Left ventricle myocardium inferior (tissue), 1 donor: ENCODE data around the gene LCK. TPM values are rescaled to one million over a fixed set of nuclear protein-coding genes. Genes with fewer than 3 reads are reported as not detected.

Experiments used
- DNase-seq: peaks from one replicate; pipeline ENCODE4 v3.0.0-alpha.2; 2020
- H3K27ac ChIP-seq: fragments of 200-600 bp; replicated peaks from 2 replicates; pipeline ENCODE4 v1.8.0; 2021
- H3K27me3 ChIP-seq: fragments of 200-600 bp; 2 replicates; pipeline ENCODE4 v1.8.0; 2021; ENCODE audit warnings: low read depth
- H3K36me3 ChIP-seq: fragments of 200-600 bp; 2 replicates; pipeline ENCODE4 v1.8.0; 2021
- H3K4me1 ChIP-seq: fragments of 200-600 bp; 2 replicates; pipeline ENCODE4 v1.8.0; 2021
- H3K4me3 ChIP-seq: fragments of 200-600 bp; 2 replicates; pipeline ENCODE4 v1.8.0; 2021; ENCODE audit warnings: mild to moderate bottlenecking, moderate library complexity
- H3K9me3 ChIP-seq: fragments of 200-600 bp; replicated peaks from 2 replicates; pipeline ENCODE4 v1.8.0; 2021
- intact Hi-C: fragments of 100-400 bp; cut with micrococcal nuclease; formaldehyde crosslinking; loops from one replicate; pipeline ENCODE4 v1.11.0; 2022
- total RNA-seq: library from RNA; stranded (reverse); fragmentation: NEBNext Ultra II Directional; extraction: Animal tissue kit (Norgen Biotek cat#: 25700); gene quantifications from one replicate; pipeline ENCODE4 v1.2.1, GENCODE V29; 2021
- TF ChIP-seq, protein P1 (sequence below): fragments of 200-600 bp; IDR thresholded peaks from 2 replicates; pipeline ENCODE4 v1.8.0; 2021; ENCODE audit warnings: antibody characterized with exemption, mild to moderate bottlenecking, borderline replicate concordance
- donor health status: DM: no; HTN: yes; CAD: no; lungs with severe emphysema.

LCK gene
- total RNA-seq, 1 donor from 2014 or later, result 0.63 TPM

DNA sequence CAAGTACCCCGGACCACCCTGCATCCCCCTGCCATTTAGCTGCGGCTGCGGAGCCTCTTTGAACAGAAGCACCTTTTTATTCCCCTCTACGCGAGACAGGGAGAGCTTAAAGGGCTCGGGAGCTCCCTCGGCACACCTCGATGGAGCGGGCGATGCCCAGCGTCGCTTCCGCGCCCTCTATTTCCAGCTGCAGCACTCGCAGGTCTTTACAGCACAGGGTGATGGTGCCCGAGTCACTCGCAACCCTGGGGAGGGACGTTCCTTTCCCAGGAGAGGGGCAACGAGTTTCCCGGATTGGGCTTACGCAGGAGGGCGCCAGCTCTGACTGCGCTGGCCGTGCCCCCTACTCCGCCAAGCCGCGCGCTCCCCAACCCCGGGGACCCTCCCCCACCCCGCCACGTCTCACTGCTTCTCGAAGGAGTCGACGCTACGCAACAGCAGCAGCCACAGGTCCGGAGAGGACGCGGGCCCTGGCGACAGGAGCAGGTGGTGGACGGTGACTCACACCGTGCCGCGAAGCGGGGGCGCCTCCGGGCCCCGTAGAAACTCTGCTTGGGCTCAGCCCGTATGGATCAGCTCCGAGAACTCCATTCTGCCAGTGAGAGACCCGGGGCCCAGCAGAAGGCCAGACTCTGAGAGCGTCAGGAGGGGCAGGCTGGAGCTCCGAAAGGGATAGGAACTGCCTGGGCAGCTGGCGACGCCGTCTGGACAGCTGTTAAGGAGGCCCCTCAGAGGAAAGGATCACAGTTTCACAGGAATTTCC is 9.9 kb upstream of the LCK start:
- peak; percentile 65 for DNase-seq
- intact Hi-C loops, result no loop called here
- H3K27ac ChIP-seq, result peak overlapping the region; percentile 89
- TF ChIP-seq, protein P1, sequence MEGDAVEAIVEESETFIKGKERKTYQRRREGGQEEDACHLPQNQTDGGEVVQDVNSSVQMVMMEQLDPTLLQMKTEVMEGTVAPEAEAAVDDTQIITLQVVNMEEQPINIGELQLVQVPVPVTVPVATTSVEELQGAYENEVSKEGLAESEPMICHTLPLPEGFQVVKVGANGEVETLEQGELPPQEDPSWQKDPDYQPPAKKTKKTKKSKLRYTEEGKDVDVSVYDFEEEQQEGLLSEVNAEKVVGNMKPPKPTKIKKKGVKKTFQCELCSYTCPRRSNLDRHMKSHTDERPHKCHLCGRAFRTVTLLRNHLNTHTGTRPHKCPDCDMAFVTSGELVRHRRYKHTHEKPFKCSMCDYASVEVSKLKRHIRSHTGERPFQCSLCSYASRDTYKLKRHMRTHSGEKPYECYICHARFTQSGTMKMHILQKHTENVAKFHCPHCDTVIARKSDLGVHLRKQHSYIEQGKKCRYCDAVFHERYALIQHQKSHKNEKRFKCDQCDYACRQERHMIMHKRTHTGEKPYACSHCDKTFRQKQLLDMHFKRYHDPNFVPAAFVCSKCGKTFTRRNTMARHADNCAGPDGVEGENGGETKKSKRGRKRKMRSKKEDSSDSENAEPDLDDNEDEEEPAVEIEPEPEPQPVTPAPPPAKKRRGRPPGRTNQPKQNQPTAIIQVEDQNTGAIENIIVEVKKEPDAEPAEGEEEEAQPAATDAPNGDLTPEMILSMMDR, result no peak
- peak overlapping the region; percentile 79 for H3K4me3 ChIP-seq
- H3K36me3 ChIP-seq, result no peaks in the 10 kb centered on the region
- H3K27me3 ChIP-seq, result no peaks in the 10 kb centered on the region
- peaks cover 51% of the 10 kb centered on the region for H3K4me1 ChIP-seq
- H3K9me3 ChIP-seq, result no peaks in the 10 kb centered on the region

DNA sequence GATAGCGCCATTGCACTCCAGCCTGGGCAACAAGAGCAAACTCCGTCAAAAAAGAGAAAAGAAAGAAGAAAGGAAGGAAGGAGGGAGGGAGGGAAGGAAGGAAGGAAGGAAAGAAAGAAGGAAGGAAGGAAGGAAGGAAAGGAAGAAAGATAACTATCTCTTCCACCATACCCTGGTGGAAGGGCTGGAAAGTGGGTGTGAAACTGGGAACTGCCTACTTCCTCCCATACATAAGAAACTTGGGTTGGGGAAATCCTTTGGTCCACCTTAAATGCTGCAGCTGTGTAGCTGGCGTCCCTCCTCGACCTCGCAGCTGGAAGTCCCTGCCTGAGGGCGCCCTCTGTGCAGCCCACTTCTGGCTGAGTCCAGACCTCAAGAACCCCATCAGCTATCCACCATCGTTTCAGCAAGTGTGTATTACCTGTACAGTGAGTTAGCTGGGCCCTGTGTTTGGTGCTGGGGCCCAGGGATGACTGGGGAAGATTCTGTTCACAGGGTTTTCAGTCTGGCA is 8.7 kb upstream of the LCK start:
- H3K4me1 ChIP-seq, result peaks cover 64% of the 10 kb centered on the region
- H3K4me3 ChIP-seq, result peak overlapping the region; percentile 79
- no peaks in the 10 kb centered on the region for H3K36me3 ChIP-seq
- peak overlapping the region; percentile 89 for H3K27ac ChIP-seq
- H3K27me3 ChIP-seq, result no peaks in the 10 kb centered on the region
- TF ChIP-seq, protein P1, result no peak
- intact Hi-C loops, result no loop called here
- H3K9me3 ChIP-seq, result no peaks in the 10 kb centered on the region
- DNase-seq, result peak; percentile 59

DNA sequence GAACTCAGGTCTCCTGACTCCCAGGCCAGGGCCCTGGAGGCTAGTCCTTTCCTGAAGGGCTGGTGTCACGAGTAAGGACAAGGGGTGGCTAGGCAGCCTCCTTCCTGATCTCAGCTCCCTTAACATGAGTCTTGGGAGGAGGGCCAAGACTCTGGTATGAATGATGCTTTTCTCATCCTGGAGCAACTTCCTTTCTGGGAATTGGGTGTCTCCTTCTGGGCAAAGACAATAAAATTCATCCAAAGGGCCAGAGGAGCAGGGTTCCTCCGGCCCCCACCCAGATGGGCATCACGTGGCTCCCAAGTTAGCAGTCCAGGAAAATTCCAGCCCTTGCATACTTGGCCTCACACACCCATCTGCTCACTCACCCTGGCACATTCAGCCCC is 4.2 kb upstream of the LCK start, which contains the start of gene FAM167B:
FAM167B (plus strand) TSS at position 335 of the 386 bp plus-strand sequence. CDS start 200 bp downstream, outside the sequence.
- H3K4me1 ChIP-seq, result peaks cover 84% of the 10 kb centered on the region
- no peaks in the 10 kb centered on the region for H3K36me3 ChIP-seq
- peak within 1 kb of the TSS; percentile 42 for H3K4me3 ChIP-seq
- peak; percentile 41 for DNase-seq
- TF ChIP-seq, protein P1, result no peak
- H3K27ac ChIP-seq, result peak within 1 kb of the TSS; percentile 88
- H3K27me3 ChIP-seq, result no peaks in the 10 kb centered on the region
- intact Hi-C loops, result no loop called here
- no peaks in the 10 kb centered on the region for H3K9me3 ChIP-seq

DNA sequence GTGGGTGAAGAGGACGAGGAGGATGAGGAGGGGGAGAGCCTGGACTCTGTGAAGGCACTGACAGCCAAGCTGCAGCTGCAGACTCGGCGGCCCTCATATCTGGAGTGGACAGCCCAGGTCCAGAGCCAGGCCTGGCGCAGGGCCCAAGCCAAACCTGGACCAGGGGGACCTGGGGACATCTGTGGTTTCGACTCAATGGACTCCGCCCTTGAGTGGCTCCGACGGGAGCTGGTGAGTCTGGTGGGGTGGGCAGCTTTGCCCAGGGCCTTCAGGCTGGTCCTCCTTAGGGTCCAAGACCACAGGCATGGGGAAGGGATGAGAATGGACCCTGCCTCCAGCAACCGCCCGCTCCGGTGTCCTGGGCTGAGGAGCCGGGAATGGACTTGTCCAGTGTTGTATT is 3.6 kb upstream of the LCK start:
- Histone ChIP-seq H3K4me1 (peaks cover 84% of the 10 kb centered on the region), H3K36me3 (no peaks in the 10 kb centered on the region), H3K27ac (peak overlapping the region; percentile 88), H3K4me3 (peak overlapping the region; percentile 42), H3K9me3 (no peaks in the 10 kb centered on the region), H3K27me3 (no peaks in the 10 kb centered on the region)
- DNase-seq, result peak; percentile 23
- intact Hi-C loops, result no loop called here
- TF ChIP-seq, protein P1, result no peak

DNA sequence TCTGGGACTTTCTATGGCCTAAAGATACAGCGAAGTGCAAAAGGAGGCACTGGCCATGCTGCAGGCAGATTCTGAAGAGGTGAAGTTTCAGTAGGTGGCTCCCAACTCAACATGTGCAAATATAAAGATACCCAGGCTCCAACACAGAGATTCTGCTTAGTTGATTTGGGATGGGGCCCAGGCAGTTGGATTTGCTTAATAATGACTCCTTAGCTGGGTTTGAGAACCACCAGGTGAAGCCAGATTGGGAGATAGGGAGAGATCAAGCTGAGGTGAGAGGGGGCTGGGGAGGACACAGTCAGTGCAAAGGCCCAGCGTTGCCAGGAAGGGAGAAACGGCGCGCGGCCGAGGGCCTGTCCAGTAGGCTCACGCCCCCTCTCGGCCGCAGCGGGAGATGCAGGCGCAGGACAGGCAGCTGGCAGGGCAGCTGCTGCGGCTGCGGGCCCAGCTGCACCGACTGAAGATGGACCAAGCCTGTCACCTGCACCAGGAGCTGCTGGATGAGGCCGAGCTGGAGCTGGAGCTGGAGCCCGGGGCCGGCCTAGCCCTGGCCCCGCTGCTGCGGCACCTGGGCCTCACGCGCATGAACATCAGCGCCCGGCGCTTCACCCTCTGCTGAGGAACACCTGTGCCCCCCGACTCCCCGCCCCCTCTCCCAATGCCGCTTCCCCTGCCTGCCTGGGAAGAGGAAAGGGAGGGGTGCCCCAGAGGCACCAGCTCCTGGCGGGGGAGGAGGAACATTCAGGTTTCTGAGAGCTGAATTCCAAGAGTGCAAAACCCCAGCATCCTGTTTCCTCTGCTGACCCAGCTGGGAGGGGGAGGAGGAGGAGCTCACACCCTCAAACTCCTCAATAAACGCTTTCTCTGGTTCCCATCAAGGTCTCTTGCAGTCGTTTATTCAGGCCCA is 2.8 kb upstream of the LCK start:
- no peaks in the 10 kb centered on the region for H3K27me3 ChIP-seq
- H3K36me3 ChIP-seq, result no peaks in the 10 kb centered on the region
- H3K27ac ChIP-seq, result peak overlapping the region; percentile 88
- H3K4me3 ChIP-seq, result peak overlapping the region; percentile 42
- H3K4me1 ChIP-seq, result peaks cover 83% of the 10 kb centered on the region
- peak; percentile 84 for DNase-seq
- intact Hi-C loops, result no loop called here
- no peaks in the 10 kb centered on the region for H3K9me3 ChIP-seq
- TF ChIP-seq, protein P1, result peak; percentile 86
